ENCODE data around the gene SH3RF3.

SH3RF3 gene

DNA sequence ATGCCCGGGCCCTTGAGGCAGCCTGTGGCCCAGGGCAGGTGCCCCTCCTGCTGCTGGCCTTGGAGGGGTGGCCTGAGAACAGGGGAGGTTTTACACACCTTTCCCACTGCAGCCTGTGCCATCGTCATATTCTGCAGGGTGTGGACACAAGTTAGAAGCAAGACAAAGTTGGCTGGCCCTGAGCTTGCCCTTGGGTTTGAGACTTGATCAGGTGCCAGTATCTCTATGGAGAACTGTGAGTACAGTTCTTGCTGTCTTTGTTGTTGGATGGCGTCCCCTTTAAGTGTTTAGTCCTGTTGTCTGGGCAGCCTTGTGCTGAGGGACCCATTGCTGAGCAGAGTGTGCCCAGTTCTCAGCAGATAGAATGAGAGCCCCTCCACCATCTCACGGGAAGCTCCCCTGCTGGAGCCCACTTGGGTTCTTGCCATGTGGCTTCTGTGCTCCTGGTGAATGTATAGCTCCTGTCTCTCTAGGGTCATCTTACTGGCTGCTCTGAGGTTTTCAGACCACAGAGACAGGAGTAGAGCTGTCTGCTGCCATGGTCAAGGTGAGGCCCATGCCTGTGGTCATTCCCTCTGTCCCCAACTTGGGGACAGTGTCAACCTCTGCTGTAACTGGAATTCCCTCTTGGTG is 115.9 kb downstream of the SH3RF3 start:
- DNase-seq (ENCODE audit: extremely low read depth, low read depth) = no peak
- TF ChIP-seq, protein P1, sequence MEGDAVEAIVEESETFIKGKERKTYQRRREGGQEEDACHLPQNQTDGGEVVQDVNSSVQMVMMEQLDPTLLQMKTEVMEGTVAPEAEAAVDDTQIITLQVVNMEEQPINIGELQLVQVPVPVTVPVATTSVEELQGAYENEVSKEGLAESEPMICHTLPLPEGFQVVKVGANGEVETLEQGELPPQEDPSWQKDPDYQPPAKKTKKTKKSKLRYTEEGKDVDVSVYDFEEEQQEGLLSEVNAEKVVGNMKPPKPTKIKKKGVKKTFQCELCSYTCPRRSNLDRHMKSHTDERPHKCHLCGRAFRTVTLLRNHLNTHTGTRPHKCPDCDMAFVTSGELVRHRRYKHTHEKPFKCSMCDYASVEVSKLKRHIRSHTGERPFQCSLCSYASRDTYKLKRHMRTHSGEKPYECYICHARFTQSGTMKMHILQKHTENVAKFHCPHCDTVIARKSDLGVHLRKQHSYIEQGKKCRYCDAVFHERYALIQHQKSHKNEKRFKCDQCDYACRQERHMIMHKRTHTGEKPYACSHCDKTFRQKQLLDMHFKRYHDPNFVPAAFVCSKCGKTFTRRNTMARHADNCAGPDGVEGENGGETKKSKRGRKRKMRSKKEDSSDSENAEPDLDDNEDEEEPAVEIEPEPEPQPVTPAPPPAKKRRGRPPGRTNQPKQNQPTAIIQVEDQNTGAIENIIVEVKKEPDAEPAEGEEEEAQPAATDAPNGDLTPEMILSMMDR (IDR thresholded peaks at IDR 0.05; ENCODE audit: low read depth, low read length) = no peak

DNA sequence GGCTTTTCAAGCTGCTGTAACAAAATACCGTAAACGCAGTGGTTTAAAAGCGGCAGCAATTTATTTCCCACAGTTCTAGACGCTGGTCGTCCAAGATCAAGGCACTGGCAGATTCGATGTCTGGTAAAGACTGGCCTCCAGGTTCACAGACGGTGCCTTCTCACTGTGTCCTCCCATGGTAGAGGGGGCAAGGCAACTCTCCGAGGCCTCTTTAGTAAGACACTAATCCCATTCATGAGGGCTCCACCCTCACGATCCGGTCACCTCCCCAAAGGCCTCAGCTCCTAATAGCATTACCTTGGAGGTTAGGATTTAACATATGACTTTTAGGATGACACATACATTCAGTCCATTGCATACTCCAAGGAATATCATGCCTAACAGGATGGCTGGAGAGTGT is 117.2 kb downstream of the SH3RF3 start:
- DNase-seq (ENCODE audit: extremely low read depth, low read depth) = no peak
- TF ChIP-seq, protein P1 (IDR thresholded peaks at IDR 0.05; ENCODE audit: low read depth, low read length) = no peak

DNA sequence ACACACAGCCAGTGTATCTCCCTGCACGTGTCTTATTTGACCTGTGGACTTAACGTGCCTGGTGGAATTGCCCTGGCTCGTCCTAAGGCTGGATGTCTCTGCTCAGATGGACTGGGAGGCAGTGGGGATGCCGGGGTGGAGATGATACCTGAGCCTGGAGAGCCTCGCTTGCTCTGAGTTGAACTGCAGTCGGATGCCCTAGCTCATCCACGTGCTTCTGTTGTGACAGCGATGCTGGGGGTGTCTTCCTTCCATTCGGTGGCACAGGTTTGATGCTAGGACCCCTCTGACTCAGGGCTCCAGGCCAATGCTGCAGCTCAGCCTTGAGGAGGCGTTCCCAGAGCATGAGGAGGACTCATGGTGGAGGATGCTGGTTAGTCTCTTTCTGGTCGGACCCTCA is 117.6 kb downstream of the SH3RF3 start:
- no peak for DNase-seq (ENCODE audit: extremely low read depth, low read depth)
- TF ChIP-seq, protein P1 (IDR thresholded peaks at IDR 0.05; ENCODE audit: low read depth, low read length) = no peak

DNA sequence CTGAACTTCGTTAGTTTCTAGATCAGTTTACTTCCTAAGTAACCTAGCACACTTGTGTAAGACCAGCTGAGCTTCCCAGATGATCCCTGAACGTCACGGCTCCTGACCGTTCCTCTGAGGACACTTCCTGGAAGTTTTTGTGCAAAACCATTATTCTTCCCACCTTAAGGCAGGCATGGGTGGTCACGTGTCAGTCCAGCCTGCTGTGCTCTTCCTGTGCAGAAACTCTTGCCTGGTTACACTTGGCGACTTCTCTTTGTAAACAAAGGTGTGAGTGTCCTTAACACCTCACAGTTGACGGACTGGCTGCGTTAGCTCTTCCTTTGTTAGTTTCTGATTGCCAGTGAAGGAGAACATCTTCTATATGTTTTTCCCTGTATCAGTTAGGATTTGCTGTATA is 118.3 kb downstream of the SH3RF3 start:
- TF ChIP-seq, protein P1 (IDR thresholded peaks at IDR 0.05; ENCODE audit: low read depth, low read length) = no peak
- no peak for DNase-seq (ENCODE audit: extremely low read depth, low read depth)

DNA sequence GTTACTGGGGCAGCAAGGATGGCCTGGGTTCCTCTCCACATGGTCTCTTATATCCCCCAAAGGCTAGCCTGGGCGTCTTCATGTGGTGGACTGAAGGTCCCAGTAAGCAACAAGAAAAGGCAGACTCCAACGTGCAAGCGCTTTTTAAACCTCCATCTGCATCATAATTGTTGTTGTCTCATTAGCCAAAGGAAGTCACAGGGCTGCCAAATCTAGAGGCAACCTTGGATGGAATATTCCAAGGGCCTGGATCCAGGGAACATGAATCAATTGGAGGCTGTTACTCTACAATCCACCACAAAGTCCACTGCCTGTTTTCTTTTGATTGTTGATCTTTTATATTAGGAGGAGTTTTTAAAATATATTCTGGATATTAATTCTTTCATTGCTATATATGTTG is 118.8 kb downstream of the SH3RF3 start:
- TF ChIP-seq, protein P1 (IDR thresholded peaks at IDR 0.05; ENCODE audit: low read depth, low read length) = no peak
- DNase-seq (ENCODE audit: extremely low read depth, low read depth) = no peak

DNA sequence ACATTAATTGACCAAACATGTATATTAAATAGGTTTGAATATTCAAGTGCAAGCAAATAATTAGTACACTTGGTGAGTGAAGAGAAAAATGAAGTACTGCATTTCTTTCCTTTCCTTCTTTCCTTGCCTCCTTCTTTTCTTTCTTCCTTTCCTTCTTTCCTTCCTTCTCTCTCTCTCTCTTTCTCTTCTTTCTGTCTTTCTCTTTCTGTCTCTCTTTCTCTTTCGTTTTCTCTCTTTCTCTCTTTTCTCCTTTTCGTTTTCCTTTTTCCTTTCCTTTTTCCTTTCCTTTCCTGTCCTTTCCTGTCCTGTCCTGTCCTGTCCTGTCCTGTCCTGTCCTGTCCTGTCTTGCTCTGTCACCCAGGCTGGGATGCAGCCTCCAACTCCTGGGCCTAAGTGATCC is 119.6 kb downstream of the SH3RF3 start:
- TF ChIP-seq, protein P1 (IDR thresholded peaks at IDR 0.05; ENCODE audit: low read depth, low read length) = no peak
- no peak for DNase-seq (ENCODE audit: extremely low read depth, low read depth)

DNA sequence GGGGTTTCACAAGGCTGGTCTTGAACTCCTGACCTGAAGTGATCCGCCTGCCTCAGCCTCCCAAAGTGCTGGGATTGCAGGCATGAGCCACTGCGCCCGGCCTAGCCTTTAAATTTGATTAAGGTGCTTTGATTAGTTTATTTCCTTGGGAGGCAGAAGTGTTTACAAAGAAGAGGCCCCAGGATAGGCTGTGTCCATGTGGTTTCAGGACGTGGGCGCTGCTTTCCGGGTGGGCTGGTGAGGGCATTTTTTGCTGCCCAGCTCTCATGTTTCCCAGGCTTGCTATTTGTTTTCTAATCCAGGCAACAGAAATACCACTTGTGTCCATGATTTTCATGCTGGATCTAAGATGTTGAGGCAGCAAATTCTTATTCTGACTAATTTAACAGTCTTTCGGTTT is 124.2 kb downstream of the SH3RF3 start:
- TF ChIP-seq, protein P1 (IDR thresholded peaks at IDR 0.05; ENCODE audit: low read depth, low read length) = no peak

More for the DNA sequence above, 124.2 kb downstream of the SH3RF3 start:
- no peak for DNase-seq (ENCODE audit: extremely low read depth, low read depth)

All from AG09319 (cell line).